Measurements from ENCODE around the gene FAM53B.

The FAM53B gene

GRCh38 chr10:124600051-124600880 is 143.9 kb downstream of the FAM53B start:
- TF ChIP-seq CTCF (IDR thresholded peaks at IDR 0.05; ENCODE audit: low read depth, low read length, missing control alignments) = no peak
- H3K4me3 ChIP-seq (ENCODE audit: low read depth, low read length) = no peak overlapping the region
- DNase-seq (ENCODE audit: low read depth) = no peak

- no peak for DNase-seq (ENCODE audit: low read depth)
- no peak overlapping the region for H3K4me3 ChIP-seq (ENCODE audit: low read depth, low read length)
- TF ChIP-seq CTCF (IDR thresholded peaks at IDR 0.05; ENCODE audit: low read depth, low read length, missing control alignments) = no peak
Measured at GRCh38 chr10:124599588-124600050, 144.6 kb downstream of the FAM53B start.

- DNase-seq (ENCODE audit: low read depth) = no peak
- H3K4me3 ChIP-seq (ENCODE audit: low read depth, low read length) = no peak overlapping the region
- no peak for TF ChIP-seq CTCF (IDR thresholded peaks at IDR 0.05; ENCODE audit: low read depth, low read length, missing control alignments)
Measured at GRCh38 chr10:124598773-124599587, 145.2 kb downstream of the FAM53B start.

GRCh38 chr10:124598196-124598595 is 146.0 kb downstream of the FAM53B start:
- no peak for TF ChIP-seq CTCF (IDR thresholded peaks at IDR 0.05; ENCODE audit: low read depth, low read length, missing control alignments)
- DNase-seq (ENCODE audit: low read depth) = no peak
- no peak overlapping the region for H3K4me3 ChIP-seq (ENCODE audit: low read depth, low read length)

- H3K4me3 ChIP-seq (ENCODE audit: low read depth, low read length) = no peak overlapping the region
- DNase-seq (ENCODE audit: low read depth) = no peak
- no peak for TF ChIP-seq CTCF (IDR thresholded peaks at IDR 0.05; ENCODE audit: low read depth, low read length, missing control alignments)
Measured at GRCh38 chr10:124597846-124598165, 146.4 kb downstream of the FAM53B start.

GRCh38 chr10:124596962-124597845 is 147.0 kb downstream of the FAM53B start:
- DNase-seq (ENCODE audit: low read depth) = no peak
- no peak overlapping the region for H3K4me3 ChIP-seq (ENCODE audit: low read depth, low read length)
- TF ChIP-seq CTCF (IDR thresholded peaks at IDR 0.05; ENCODE audit: low read depth, low read length, missing control alignments) = no peak

All from GM12864 (cell line).